K562 (cell line): ENCODE results near the gene AMPD1. TPM values are rescaled to one million over a fixed set of nuclear protein-coding genes. Genes with fewer than 3 reads are reported as not detected.

Experiments
- BCLAF1 ChIP-seq, 2 experiments: fragments of 450-650 bp in 1 of 2; IDR thresholded peaks; 2 replicates each; pipeline ENCODE4 v1.6.1; 2011 to 2017; ENCODE audit warnings: low read depth in 2 of 2, antibody characterized with exemption in 1 of 2, borderline replicate concordance in 1 of 2, low read length in 1 of 2, mild to moderate bottlenecking in 1 of 2, mixed read lengths in 1 of 2; ENCODE audit not compliant: control insufficient read depth in 1 of 2
- CBFA2T2 ChIP-seq: fragments of 450-650 bp; conservative IDR thresholded peaks from 2 replicates; pipeline ENCODE4 v1.6.1; 2017; ENCODE audit warnings: mild to moderate bottlenecking
- CBFA2T3 ChIP-seq: fragments of 450-650 bp; IDR thresholded peaks from 2 replicates; pipeline ENCODE4 v1.6.1; 2017
- CREB3 ChIP-seq: fragments of 450-650 bp; conservative IDR thresholded peaks from 2 replicates; pipeline ENCODE4 v1.6.1; 2016; ENCODE audit warnings: missing genetic modification characterization, low read depth, mild to moderate bottlenecking, missing compliant biosample characterization, moderate library complexity
- MIER1 ChIP-seq: fragments of 450-650 bp; IDR thresholded peaks from 2 replicates; pipeline ENCODE4 v1.6.1; 2016; ENCODE audit warnings: antibody characterized with exemption, mild to moderate bottlenecking, low read depth
- MTA1 ChIP-seq: fragments of 450-650 bp; IDR thresholded peaks from 2 replicates; pipeline ENCODE4 v1.6.1; 2017; ENCODE audit warnings: borderline replicate concordance
- RBM22 ChIP-seq: fragments of 200-400 bp; formaldehyde crosslinking; IDR thresholded peaks from 2 replicates; pipeline ENCODE4 v1.6.1; 2018; ENCODE audit warnings: low read length, low read depth; ENCODE audit not compliant: poor library complexity, severe bottlenecking
- SOX6 ChIP-seq: fragments of 450-650 bp; IDR thresholded peaks from 2 replicates; pipeline ENCODE4 v1.6.1; 2014; ENCODE audit warnings: mild to moderate bottlenecking
- ZBTB34 ChIP-seq: fragments of 250-450 bp; sonication (Bioruptor Pico); IDR thresholded peaks from 2 replicates; pipeline ENCODE4 v1.8.0; 2021; ENCODE audit warnings: mild to moderate bottlenecking, moderate library complexity
- ZBTB9 ChIP-seq: fragments of 450-650 bp; formaldehyde crosslinking; IDR thresholded peaks from 2 replicates; pipeline ENCODE4 v1.4.0; 2020; ENCODE audit warnings: mild to moderate bottlenecking, moderate library complexity
- ZNF174 ChIP-seq: fragments of 250-450 bp; sonication (Bioruptor Pico); IDR thresholded peaks from 2 replicates; pipeline ENCODE4 v1.4.0; 2020; ENCODE audit warnings: mild to moderate bottlenecking
- ZNF197 ChIP-seq: fragments of 200-800 bp; sonication (Bioruptor generic); IDR thresholded peaks from 2 replicates; pipeline ENCODE4 v1.6.1; 2016; ENCODE audit warnings: low read depth, missing genetic modification characterization, missing compliant biosample characterization
- ZNF395 ChIP-seq: fragments of 200-800 bp; sonication (Bioruptor generic); IDR thresholded peaks from 2 replicates; pipeline ENCODE4 v1.6.1; 2017; ENCODE audit warnings: missing genetic modification characterization, missing compliant biosample characterization
- ZNF589 ChIP-seq: fragments of 200-800 bp; sonication (Bioruptor generic); IDR thresholded peaks from 2 replicates; pipeline ENCODE4 v1.6.1; 2016; ENCODE audit warnings: low read depth, missing genetic modification characterization, missing compliant biosample characterization
- ZNF668 ChIP-seq: fragments of 250-450 bp; sonication (Bioruptor Pico); IDR thresholded peaks from 2 replicates; pipeline ENCODE4 v1.8.0; 2022; ENCODE audit warnings: mild to moderate bottlenecking, inconsistent platforms
- ZNF717 ChIP-seq: fragments of 250-450 bp; sonication (Bioruptor Pico); IDR thresholded peaks from 2 replicates; pipeline ENCODE4 v1.5.0; 2021
- ZSCAN32 ChIP-seq: fragments of 450-650 bp; formaldehyde crosslinking; IDR thresholded peaks from 2 replicates; pipeline ENCODE4 v1.4.0; 2020; ENCODE audit warnings: mild to moderate bottlenecking, moderate library complexity
- polyA plus RNA-seq, 8 experiments: library from polyadenylated mRNA; depleted of rRNA in 4 of 8; stranded (reverse) in 5 of 8; unstranded in 3 of 8; fragments of >200 nt; fragmentation: Nextera tagmentation in 2 of 8; fragmentation: Illumina TruSeq in 1 of 8; extraction: Ambion mirVana in 2 of 8; extraction: Trizol in 1 of 8; gene quantifications; 2 replicates each; pipeline versions ENCODE4 v1.2.1 to v1.2.3, GENCODE V29; 2011 to 2014; ENCODE audit warnings: inconsistent platforms in 1 of 8, missing spikeins in 1 of 8
- total RNA-seq, 7 experiments: library from RNA; depleted of rRNA in 6 of 7; stranded (reverse); fragments of >200 nt in 6 of 7; fragmentation: Illumina TruSeq in 2 of 7; extraction: Trizol in 2 of 7; gene quantifications; 2 replicates each; pipeline versions ENCODE4 v1.2.1 to v1.2.3, GENCODE V29; 2011 to 2021; ENCODE audit warnings: low replicate concordance in 1 of 7

AMPD1 gene
- total and polyA plus RNA-seq, 9 of the 15 experiments (the other 6 are each of a cell fraction or from before 2014, with no cell fraction given), result 0.04 to 0.17 TPM; not detected in 7

- TF ChIP-seq BCLAF1 (IDR thresholded peaks at IDR 0.05; ENCODE audit: borderline replicate concordance in 1 of 2, control insufficient read depth in 1 of 2, low read depth in 2 of 2, low read length in 1 of 2) (peak; percentile 17 to 44; a peak in 1 of 4 replicates), RBM22 (peak; percentile 87), CBFA2T2 (peak; percentile 58; the same call in 1 of the 2 replicates), ZBTB34 (CRISPR knock-in tag) (no peak), ZNF197 (CRISPR knock-in tag) (no peak), CBFA2T3 (no peak; the same call in 1 of the 2 replicates), ZNF717 (no peak), MIER1 (no peak), MTA1 (peak; percentile 98), CREB3 (tag) (0 out of 2 replicates have a peak, but pooled peaks have one; percentile 46), SOX6 (peak; percentile 74), ZNF395 (no peak), ZSCAN32 (CRISPR knock-in tag) (peak; percentile 62; the same call in 1 of the 2 replicates), ZNF668 (CRISPR knock-in tag) (no peak), ZNF174 (CRISPR knock-in tag) (no peak), ZNF589 (CRISPR knock-in tag) (no peak; the same call in 1 of the 2 replicates), ZBTB9 (0 out of 2 replicates have a peak, but pooled peaks have one; percentile 82)
Observed at GRCh38 chr1:114716304-114717170, 21.2 kb upstream of the AMPD1 start, which contains the start of gene NRAS (continued).
